ENCODE measurements around the gene ARPC5.
"Not testable (repeated sequence)": the region's sequence is repeated elsewhere in the genome, so short reads cannot be mapped to it uniquely, and the experiment has no call there.

The ARPC5 gene

DNA sequence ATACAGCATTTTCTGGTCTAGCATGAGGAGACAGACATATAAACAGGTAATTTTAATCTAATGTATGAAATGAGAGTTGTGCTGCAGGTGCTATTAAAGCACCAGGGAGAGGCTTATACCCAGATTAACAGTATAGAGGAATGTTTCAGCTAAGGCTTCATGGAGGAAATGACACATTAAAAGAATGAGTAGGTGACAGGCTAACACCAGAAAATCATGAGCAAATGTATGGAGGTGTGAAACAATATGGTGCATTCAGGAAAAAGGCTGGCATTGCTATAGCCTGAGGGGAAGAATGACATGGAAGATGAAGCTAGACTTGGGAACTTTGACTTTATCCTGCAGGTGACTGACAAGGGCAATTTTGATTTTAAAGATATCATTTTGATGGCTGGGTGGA lies 7.0 kb downstream of the ARPC5 start:
- no peaks in the 10 kb centered on the region for H3K9me3 Mint-ChIP-seq
- no peak overlapping the region for H3K27ac Mint-ChIP-seq
- H3K27me3 Mint-ChIP-seq (ENCODE audit: low read depth) = no peaks in the 10 kb centered on the region
- no peak overlapping the region for H3K4me3 Mint-ChIP-seq
- peaks cover 36% of the 10 kb centered on the region for H3K36me3 Mint-ChIP-seq (ENCODE audit: low read depth)
- peaks cover 23% of the 10 kb centered on the region for H3K4me1 Mint-ChIP-seq
- TF ChIP-seq, protein P1, sequence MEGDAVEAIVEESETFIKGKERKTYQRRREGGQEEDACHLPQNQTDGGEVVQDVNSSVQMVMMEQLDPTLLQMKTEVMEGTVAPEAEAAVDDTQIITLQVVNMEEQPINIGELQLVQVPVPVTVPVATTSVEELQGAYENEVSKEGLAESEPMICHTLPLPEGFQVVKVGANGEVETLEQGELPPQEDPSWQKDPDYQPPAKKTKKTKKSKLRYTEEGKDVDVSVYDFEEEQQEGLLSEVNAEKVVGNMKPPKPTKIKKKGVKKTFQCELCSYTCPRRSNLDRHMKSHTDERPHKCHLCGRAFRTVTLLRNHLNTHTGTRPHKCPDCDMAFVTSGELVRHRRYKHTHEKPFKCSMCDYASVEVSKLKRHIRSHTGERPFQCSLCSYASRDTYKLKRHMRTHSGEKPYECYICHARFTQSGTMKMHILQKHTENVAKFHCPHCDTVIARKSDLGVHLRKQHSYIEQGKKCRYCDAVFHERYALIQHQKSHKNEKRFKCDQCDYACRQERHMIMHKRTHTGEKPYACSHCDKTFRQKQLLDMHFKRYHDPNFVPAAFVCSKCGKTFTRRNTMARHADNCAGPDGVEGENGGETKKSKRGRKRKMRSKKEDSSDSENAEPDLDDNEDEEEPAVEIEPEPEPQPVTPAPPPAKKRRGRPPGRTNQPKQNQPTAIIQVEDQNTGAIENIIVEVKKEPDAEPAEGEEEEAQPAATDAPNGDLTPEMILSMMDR (IDR thresholded peaks at IDR 0.05; ENCODE audit: unreplicated experiment in 3 of 3) = no peak

DNA sequence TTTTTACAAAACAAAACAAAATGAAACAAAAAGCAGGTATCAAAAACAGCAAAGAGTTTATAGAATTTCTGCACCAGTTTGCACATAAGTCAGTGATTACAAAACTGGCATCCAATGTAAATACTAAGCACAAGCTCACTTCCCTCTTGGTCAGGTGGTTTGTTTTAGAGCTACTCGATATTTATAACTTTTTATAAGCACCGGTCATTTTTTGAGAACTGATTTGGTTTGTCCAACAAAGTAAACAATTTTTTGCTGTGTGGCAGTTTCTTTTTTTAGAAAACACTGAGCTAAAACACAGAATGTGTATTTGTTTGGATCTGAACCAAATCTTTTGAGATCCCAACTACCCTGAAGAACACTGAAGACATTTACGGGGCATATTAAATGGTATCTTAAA lies 9.3 kb downstream of the ARPC5 start:
- not testable (repeated sequence) for H3K9me3 Mint-ChIP-seq; H3K27ac Mint-ChIP-seq; H3K4me3 Mint-ChIP-seq; H3K27me3 Mint-ChIP-seq (ENCODE audit: low read depth); H3K4me1 Mint-ChIP-seq
- H3K36me3 Mint-ChIP-seq (ENCODE audit: low read depth) = peaks cover 37% of the 10 kb centered on the region

DNA sequence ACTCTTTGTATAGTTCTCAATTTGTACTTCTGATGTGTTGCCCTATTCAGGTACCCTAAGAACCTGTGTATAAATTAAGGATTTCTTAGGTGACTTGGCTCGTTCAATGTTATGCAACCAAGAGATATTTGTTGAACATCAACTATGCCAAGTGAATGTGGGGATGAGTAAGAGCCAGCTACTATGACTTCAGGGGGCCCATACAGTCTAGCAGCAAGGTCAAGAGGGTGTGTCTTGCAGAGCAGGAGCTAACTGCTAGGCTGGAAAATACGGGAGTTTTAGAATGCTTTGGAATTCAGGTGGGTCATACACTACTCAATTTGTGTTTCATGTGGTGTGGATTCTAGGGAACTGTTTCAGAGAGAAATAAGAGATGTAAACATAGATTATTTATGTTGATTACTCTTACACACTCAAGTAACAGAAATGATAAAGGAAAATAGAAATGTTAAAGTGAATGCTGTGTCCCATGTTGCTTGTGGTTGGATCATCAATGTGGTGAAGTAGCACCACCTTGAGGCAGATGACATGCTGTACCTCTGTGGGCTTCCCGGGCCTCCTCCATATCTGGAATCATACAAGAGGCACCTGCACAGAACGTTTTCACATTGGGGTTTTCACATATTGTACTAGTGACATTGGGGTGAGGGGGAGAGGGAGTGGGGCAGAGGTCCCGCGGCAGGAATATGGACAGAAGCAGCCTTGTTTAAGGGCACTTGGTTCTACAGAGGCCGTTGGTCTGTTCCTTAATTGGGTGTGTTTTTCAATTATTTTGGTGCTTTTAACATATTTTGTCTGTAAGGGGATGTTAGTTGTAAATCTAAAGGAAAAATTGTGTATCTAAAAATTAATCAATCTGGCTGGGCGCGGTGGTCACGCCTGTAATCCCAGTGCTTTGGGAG lies 12.4 kb downstream of the ARPC5 start:
- TF ChIP-seq, protein P1 (IDR thresholded peaks at IDR 0.05; ENCODE audit: unreplicated experiment in 3 of 3) = peak; percentile 74 to 83 (median 81)
- H3K4me1 Mint-ChIP-seq = no peaks in the 10 kb centered on the region
- peak overlapping the region; percentile 2 to 19 (median 6) for H3K27ac Mint-ChIP-seq
- no peaks in the 10 kb centered on the region for H3K27me3 Mint-ChIP-seq (ENCODE audit: low read depth)
- H3K4me3 Mint-ChIP-seq = no peak overlapping the region
- H3K36me3 Mint-ChIP-seq (ENCODE audit: low read depth) = peaks cover 11% of the 10 kb centered on the region
- no peaks in the 10 kb centered on the region for H3K9me3 Mint-ChIP-seq

DNA sequence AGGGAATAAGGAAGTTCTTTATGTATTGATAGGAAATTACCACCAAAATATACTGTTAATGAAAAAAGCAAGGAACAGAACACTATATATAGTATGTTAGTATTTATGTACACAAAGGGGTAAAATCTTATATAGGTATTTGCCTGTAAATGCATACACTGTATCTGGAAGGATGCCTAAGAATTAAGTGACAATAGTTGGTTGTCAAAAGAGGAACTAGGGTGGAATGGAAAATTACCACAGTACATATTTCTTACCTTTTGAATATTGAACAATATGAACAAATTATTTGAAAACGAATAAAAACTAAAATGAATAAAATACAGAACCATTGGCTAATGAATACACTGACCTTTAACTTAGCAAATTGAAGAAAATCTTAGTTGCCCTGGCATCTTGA lies 13.6 kb downstream of the ARPC5 start:
- no peaks in the 10 kb centered on the region for H3K27me3 Mint-ChIP-seq (ENCODE audit: low read depth)
- H3K27ac Mint-ChIP-seq = no peak overlapping the region
- no peaks in the 10 kb centered on the region for H3K4me1 Mint-ChIP-seq
- H3K4me3 Mint-ChIP-seq = no peak overlapping the region
- peaks cover 9% of the 10 kb centered on the region for H3K36me3 Mint-ChIP-seq (ENCODE audit: low read depth)
- H3K9me3 Mint-ChIP-seq = no peaks in the 10 kb centered on the region
- TF ChIP-seq, protein P1 (IDR thresholded peaks at IDR 0.05; ENCODE audit: unreplicated experiment in 3 of 3) = no peak

DNA sequence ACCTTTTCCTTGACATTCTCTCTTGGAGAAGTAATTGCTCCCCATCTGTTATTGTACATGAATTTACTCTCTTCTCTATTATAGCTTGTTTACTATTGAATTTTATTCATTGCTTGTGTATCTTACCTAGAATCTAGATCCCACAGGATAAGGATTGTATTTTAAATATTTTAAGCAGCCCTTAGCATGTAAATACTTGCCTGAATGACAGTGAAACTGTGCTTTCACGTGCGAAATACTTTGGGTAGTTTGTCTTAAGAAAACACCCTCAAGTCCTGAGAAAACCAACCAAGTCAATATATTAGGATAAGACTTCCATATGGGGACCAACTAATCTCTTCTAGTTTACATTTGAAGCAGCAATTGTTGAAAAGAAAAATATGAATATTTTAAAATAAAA lies 15.3 kb downstream of the ARPC5 start:
- Mint-ChIP-seq H3K4me1 (no peaks in the 10 kb centered on the region), H3K27me3 (ENCODE audit: low read depth) (no peaks in the 10 kb centered on the region), H3K9me3 (no peaks in the 10 kb centered on the region), H3K27ac (no peak overlapping the region), H3K4me3 (no peak overlapping the region), H3K36me3 (ENCODE audit: low read depth) (peaks cover 9% of the 10 kb centered on the region)
- TF ChIP-seq, protein P1 (IDR thresholded peaks at IDR 0.05; ENCODE audit: unreplicated experiment in 3 of 3) = no peak

DNA sequence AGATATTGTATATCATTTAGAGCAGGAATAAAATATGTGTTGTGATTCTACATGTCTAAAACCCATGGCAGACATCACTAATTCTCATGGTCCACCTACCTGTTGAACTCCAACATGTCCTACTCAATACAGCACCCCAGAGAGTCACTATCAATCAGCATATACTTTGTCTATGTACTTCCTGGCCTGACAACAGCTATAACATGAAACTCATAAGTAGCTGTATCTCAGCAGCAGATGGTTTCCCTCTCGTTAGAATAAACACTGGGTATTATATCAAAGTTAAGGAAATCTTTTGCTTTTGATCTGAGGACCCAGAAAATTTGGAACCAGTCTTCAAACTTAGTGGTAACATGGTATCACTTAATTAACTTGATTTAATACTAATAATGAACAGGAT lies 15.8 kb downstream of the ARPC5 start:
- no peak overlapping the region for H3K27ac Mint-ChIP-seq
- no peaks in the 10 kb centered on the region for H3K27me3 Mint-ChIP-seq (ENCODE audit: low read depth)
- no peak overlapping the region for H3K4me3 Mint-ChIP-seq
- H3K36me3 Mint-ChIP-seq (ENCODE audit: low read depth) = peaks cover 8% of the 10 kb centered on the region
- no peaks in the 10 kb centered on the region for H3K9me3 Mint-ChIP-seq
- H3K4me1 Mint-ChIP-seq = no peaks in the 10 kb centered on the region
- TF ChIP-seq, protein P1 (IDR thresholded peaks at IDR 0.05; ENCODE audit: unreplicated experiment in 3 of 3) = no peak

DNA sequence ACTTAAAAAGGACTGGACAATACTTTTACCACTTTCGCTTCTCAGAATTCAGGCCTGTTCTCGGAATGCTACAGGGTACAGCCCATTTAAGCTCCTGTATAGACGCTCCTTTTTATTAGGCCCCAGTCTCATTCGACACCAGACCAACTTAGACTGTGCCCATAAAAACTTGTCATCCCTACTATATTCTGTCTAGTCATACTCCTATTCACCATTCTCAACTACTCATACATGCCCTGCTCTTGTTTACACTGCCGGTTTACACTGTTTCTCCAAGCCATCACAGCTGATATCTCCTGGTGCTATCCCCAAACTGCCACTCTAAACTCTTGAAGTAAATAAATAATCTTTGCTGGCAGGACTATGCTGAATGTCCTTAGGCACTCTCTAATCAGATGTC lies 17.4 kb downstream of the ARPC5 start:
- H3K9me3 Mint-ChIP-seq; H3K4me3 Mint-ChIP-seq; H3K36me3 Mint-ChIP-seq (ENCODE audit: low read depth); H3K27ac Mint-ChIP-seq; H3K4me1 Mint-ChIP-seq; H3K27me3 Mint-ChIP-seq (ENCODE audit: low read depth): not testable (repeated sequence)

DNA sequence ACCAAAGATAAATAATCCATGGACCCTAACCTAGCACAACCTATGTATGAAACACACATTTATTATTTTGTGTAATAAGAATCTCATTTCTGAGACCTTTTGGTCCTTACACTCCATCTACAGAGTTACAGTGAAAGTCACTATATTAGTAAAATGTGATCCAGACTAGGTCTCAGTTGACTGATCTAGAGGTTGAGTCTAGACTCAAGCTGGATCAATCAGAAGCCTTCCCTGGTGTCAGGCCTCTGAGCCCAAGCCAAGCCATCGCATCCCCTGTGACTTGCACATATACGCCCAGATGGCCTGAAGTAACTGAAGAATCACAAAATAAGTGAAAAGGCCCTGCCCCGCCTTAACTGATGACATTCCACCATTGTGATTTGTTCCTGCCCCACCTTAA lies 22.6 kb downstream of the ARPC5 start:
- peaks cover 23% of the 10 kb centered on the region for H3K4me1 Mint-ChIP-seq
- not testable (repeated sequence) for H3K27me3 Mint-ChIP-seq (ENCODE audit: low read depth); H3K9me3 Mint-ChIP-seq; H3K36me3 Mint-ChIP-seq (ENCODE audit: low read depth); H3K4me3 Mint-ChIP-seq; H3K27ac Mint-ChIP-seq

Data from nephron (organoid).